ENCODE data around the gene SPTLC2.
A peak's percentile ranks its signal among the peaks of the same experiment; 100 is the strongest.

The SPTLC2 gene

GRCh38 chr14:77610553-77610952 lies 5.9 kb downstream of the SPTLC2 start:
- Histone ChIP-seq H3K9ac (ENCODE audit: low read depth, low read length, poor library complexity, severe bottlenecking) (no peak overlapping the region), H3K4me3 (ENCODE audit: low read length, poor library complexity, severe bottlenecking) (no peak overlapping the region), H4K20me1 (ENCODE audit: insufficient read depth, low read length, poor library complexity, severe bottlenecking) (peaks cover 37% of the 10 kb centered on the region), H3F3A (ENCODE audit: low read depth) (no peaks in the 10 kb centered on the region), H3K9me2 (replicated peaks; ENCODE audit: low read depth, low read length) (no peaks in the 10 kb centered on the region), H3K4me1 (ENCODE audit: insufficient read depth, low read length, poor library complexity, severe bottlenecking) (peaks cover 42% of the 10 kb centered on the region), H3K4me2 (ENCODE audit: low read depth, low read length, poor library complexity, severe bottlenecking) (no peak overlapping the region), H2AFZ (ENCODE audit: low read length) (no peak overlapping the region), H3K9me3 (ENCODE audit: insufficient read depth, low read depth, low read length) (no peaks in the 10 kb centered on the region), H3K79me2 (ENCODE audit: insufficient read depth, low read length) (peaks cover 91% of the 10 kb centered on the region), H3K27me3 (ENCODE audit: insufficient read depth, low read length, poor library complexity, severe bottlenecking) (no peaks in the 10 kb centered on the region), H3K36me3 (ENCODE audit: insufficient read depth, low read length) (no peaks in the 10 kb centered on the region)
- no peak for TF ChIP-seq CTCF (conservative IDR thresholded peaks at IDR 0.05; ENCODE audit: low read length)
- no peak for TF ChIP-seq EZH2phosphoT487 (IDR thresholded peaks at IDR 0.05; ENCODE audit: borderline replicate concordance)

GRCh38 chr14:77609922-77610321 lies 6.5 kb downstream of the SPTLC2 start:
- no peaks in the 10 kb centered on the region for H3K9me3 ChIP-seq (ENCODE audit: insufficient read depth, low read depth, low read length)
- peaks cover 91% of the 10 kb centered on the region for H3K79me2 ChIP-seq (ENCODE audit: insufficient read depth, low read length)
- H4K20me1 ChIP-seq (ENCODE audit: insufficient read depth, low read length, poor library complexity, severe bottlenecking): peaks cover 31% of the 10 kb centered on the region

GRCh38 chr14:77607741-77608302 lies 8.6 kb downstream of the SPTLC2 start:
- H3K36me3 ChIP-seq (ENCODE audit: insufficient read depth, low read length): peaks cover 6% of the 10 kb centered on the region; the same call in 1 of the 2 replicates
- peak overlapping the region; percentile 33 for H3K9ac ChIP-seq (ENCODE audit: low read depth, low read length, poor library complexity, severe bottlenecking)
- H3F3A ChIP-seq (ENCODE audit: low read depth): no peaks in the 10 kb centered on the region
- no peaks in the 10 kb centered on the region for H3K9me2 ChIP-seq (replicated peaks; ENCODE audit: low read depth, low read length)
- H3K4me1 ChIP-seq (ENCODE audit: insufficient read depth, low read length, poor library complexity, severe bottlenecking): peaks cover 28% of the 10 kb centered on the region
- peak overlapping the region; percentile 58 for H3K4me2 ChIP-seq (ENCODE audit: low read depth, low read length, poor library complexity, severe bottlenecking)
- TF ChIP-seq EZH2phosphoT487 (IDR thresholded peaks at IDR 0.05; ENCODE audit: borderline replicate concordance) (no peak), CTCF (conservative IDR thresholded peaks at IDR 0.05; ENCODE audit: low read length) (no peak)
- peaks cover 21% of the 10 kb centered on the region for H4K20me1 ChIP-seq (ENCODE audit: insufficient read depth, low read length, poor library complexity, severe bottlenecking)
- H3K79me2 ChIP-seq (ENCODE audit: insufficient read depth, low read length): peaks cover 92% of the 10 kb centered on the region
- H3K27me3 ChIP-seq (ENCODE audit: insufficient read depth, low read length, poor library complexity, severe bottlenecking): no peaks in the 10 kb centered on the region
- no peak overlapping the region for H2AFZ ChIP-seq (ENCODE audit: low read length)
- peak overlapping the region; percentile 32 for H3K4me3 ChIP-seq (ENCODE audit: low read length, poor library complexity, severe bottlenecking)
- no peaks in the 10 kb centered on the region for H3K9me3 ChIP-seq (ENCODE audit: insufficient read depth, low read depth, low read length)

More at GRCh38 chr14:77609922-77610321, 6.5 kb downstream of the SPTLC2 start:
- Histone ChIP-seq H3K4me1 (ENCODE audit: insufficient read depth, low read length, poor library complexity, severe bottlenecking) (peaks cover 38% of the 10 kb centered on the region), H3F3A (ENCODE audit: low read depth) (no peaks in the 10 kb centered on the region), H3K9ac (ENCODE audit: low read depth, low read length, poor library complexity, severe bottlenecking) (no peak overlapping the region), H3K9me2 (replicated peaks; ENCODE audit: low read depth, low read length) (no peaks in the 10 kb centered on the region), H3K4me2 (ENCODE audit: low read depth, low read length, poor library complexity, severe bottlenecking) (peak overlapping the region; percentile 12), H3K27me3 (ENCODE audit: insufficient read depth, low read length, poor library complexity, severe bottlenecking) (no peaks in the 10 kb centered on the region), H3K36me3 (ENCODE audit: insufficient read depth, low read length) (no peaks in the 10 kb centered on the region), H3K4me3 (ENCODE audit: low read length, poor library complexity, severe bottlenecking) (no peak overlapping the region), H2AFZ (ENCODE audit: low read length) (no peak overlapping the region)
- TF ChIP-seq EZH2phosphoT487 (IDR thresholded peaks at IDR 0.05; ENCODE audit: borderline replicate concordance) (no peak), CTCF (conservative IDR thresholded peaks at IDR 0.05; ENCODE audit: low read length) (0 out of 2 replicates have a peak, but pooled peaks have one; percentile 14)
